Retinal pigment epithelial cell (primary cell): ENCODE results near the gene ABCC1.

Experiments used
- DNase-seq: peaks from one replicate; pipeline ENCODE4 v3.0.0-alpha.2; 2010; ENCODE audit warnings: low read depth
- H3K4me3 ChIP-seq: 2 replicates; pipeline ENCODE4 v1.5.1; 2011; ENCODE audit warnings: mild to moderate bottlenecking, low read length, control low read depth, moderate library complexity
- CTCF ChIP-seq: conservative IDR thresholded peaks from 2 replicates; pipeline ENCODE4 v1.5.1; 2011; ENCODE audit warnings: low read depth, low read length, control low read depth, inconsistent platforms

ABCC1 gene

DNA sequence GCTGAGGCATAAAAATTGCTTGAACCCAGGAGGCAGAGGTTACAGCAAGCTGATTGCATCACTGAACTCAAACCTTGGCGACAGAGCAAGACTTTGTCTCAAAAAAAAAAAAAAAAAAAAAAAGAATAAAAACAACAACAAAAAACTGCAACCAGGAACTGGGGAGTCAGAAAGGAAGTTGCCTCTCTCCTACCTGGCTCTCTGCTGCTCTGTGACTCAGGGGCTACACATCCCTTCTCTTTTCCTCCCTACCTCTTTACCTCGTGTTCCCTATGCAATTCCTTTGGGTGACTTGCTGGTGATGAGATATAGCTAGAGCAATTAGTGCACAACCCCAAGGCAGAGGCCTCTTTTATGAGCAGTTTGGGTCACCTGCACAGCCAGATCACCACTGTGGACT, 95.9 kb downstream of the ABCC1 start:
- no peak for DNase-seq
- no peak overlapping the region for H3K4me3 ChIP-seq
- no peak for TF ChIP-seq CTCF

GRCh38 chr16:16045879-16046278, 96.5 kb downstream of the ABCC1 start:
- TF ChIP-seq CTCF: peak; percentile 38
- no peak overlapping the region for H3K4me3 ChIP-seq
- DNase-seq: no peak

DNA sequence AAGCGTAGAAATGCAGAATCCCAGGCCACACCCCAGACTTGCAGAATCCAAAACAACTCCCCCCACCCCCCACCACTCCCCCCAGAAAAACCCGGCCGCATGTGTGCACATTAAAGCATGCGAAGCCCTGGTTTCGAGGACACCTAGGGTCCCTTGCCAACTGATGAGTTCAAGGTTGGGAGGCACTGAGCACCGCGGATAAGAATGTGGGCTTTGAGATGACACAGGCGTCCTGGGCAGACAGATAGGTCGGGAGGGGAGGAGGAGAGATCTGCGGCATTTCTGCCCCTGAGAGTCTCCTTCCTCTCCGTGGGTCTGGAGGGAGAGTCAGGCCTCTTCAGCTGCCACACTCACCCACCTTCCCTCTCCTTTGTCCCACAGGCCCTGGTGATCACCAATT, 98.3 kb downstream of the ABCC1 start:
- no peak for TF ChIP-seq CTCF
- no peak for DNase-seq
- no peak overlapping the region for H3K4me3 ChIP-seq

DNA sequence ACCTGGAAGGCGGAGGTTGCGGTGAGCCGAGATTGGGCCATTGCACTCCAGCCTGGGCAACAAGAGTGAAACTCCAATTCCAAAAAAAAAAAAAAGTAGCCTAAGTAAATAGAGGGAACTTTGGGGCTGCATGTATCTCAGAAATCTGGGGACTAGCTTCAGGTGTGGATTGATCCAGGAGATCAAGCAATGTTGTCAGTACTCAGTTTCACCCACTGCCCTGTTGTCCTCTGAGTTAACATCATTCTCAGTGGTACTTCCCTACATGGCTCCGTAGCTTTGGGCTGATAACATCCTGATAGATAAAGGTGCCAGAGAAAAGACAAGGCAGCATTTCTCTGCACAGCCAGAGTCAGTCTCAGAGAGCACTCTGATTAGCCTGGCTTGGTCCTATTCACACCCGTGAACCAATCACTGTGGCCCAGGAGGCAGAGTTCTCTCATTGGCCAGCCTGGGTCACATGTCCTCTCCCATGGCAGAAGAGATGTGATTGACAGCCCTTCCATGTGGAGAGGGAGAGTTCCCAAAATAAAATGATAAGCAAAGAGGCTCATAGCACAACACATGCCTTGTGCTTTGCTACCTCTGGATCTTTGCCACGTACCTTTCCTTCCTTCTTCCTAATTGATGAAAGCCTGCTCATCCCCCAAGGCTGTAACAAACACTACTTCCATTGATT, 99.6 kb downstream of the ABCC1 start:
- TF ChIP-seq CTCF: no peak
- no peak for DNase-seq
- H3K4me3 ChIP-seq: no peak overlapping the region

GRCh38 chr16:16050106-16050505, 100.7 kb downstream of the ABCC1 start:
- H3K4me3 ChIP-seq: no peak overlapping the region
- DNase-seq: no peak
- TF ChIP-seq CTCF: no peak

- no peak overlapping the region for H3K4me3 ChIP-seq
- no peak for TF ChIP-seq CTCF
- DNase-seq: no peak
These were observed 101.7 kb downstream of the ABCC1 start for GRCh38 chr16:16051132-16051531.

GRCh38 chr16:16052916-16053315, 103.5 kb downstream of the ABCC1 start:
- TF ChIP-seq CTCF: no peak
- no peak for DNase-seq
- no peak overlapping the region for H3K4me3 ChIP-seq
